ENCODE results near the gene MT4.

DNA sequence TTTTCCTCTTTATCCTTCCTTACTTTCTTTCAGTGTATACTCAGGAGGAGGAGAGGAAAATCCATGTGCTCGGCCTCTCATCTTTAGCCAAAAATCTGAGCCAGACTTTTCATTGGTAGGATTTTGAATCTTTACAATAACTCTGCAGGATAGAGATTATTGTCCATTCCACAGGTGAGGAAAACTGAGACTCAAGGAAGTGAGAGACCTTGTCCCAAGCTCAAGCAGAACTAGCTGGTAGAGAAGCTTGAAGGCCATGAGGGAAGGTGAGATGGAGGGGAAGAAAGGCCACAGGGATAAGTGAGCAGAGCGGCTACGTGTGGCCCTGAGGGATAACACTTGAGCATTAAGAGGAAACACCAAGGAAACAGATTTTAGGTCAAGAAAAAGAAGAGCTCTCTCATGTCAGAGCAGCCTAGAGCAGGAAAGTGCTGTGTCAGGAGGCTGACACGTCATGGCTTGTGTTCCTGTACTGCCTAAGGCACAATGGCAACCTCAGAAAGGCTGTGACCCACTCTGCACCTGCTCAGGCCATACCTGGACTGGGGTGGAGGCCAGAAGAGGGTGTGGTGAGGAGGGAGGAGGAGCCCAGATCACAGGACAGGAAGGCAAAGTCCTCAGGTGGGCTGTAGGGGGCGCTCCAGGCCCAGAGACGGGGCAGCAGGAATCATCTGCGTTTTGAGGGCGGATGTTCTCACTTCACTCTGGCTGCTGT lies 11.9 kb downstream of the MT4 start:
- TF ChIP-seq, protein P1, sequence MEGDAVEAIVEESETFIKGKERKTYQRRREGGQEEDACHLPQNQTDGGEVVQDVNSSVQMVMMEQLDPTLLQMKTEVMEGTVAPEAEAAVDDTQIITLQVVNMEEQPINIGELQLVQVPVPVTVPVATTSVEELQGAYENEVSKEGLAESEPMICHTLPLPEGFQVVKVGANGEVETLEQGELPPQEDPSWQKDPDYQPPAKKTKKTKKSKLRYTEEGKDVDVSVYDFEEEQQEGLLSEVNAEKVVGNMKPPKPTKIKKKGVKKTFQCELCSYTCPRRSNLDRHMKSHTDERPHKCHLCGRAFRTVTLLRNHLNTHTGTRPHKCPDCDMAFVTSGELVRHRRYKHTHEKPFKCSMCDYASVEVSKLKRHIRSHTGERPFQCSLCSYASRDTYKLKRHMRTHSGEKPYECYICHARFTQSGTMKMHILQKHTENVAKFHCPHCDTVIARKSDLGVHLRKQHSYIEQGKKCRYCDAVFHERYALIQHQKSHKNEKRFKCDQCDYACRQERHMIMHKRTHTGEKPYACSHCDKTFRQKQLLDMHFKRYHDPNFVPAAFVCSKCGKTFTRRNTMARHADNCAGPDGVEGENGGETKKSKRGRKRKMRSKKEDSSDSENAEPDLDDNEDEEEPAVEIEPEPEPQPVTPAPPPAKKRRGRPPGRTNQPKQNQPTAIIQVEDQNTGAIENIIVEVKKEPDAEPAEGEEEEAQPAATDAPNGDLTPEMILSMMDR (IDR thresholded peaks at IDR 0.05), result peak; percentile 69 to 95 (median 94)
- no peak for TF ChIP-seq POLR2A (IDR thresholded peaks at IDR 0.05)

Measured in body of pancreas (tissue), 4 donors.